H9 (cell line): ENCODE data around the gene HTR5A. TPM values are rescaled to one million over a fixed set of nuclear protein-coding genes. Genes with fewer than 3 reads are reported as not detected.
A peak's percentile ranks its signal among the peaks of the same experiment; 100 is the strongest.
"Not testable (repeated sequence)": the region's sequence is repeated elsewhere in the genome, so short reads cannot be mapped to it uniquely, and the experiment has no call there.

Source experiments
- DNase-seq: peaks from one replicate; pipeline ENCODE4 v3.0.0-alpha.2; 2017
- H2AFZ ChIP-seq: one replicate; pipeline ENCODE4 v1.6.1; 2013; ENCODE audit warnings: mild to moderate bottlenecking, low read length, control low read depth, moderate library complexity
- H2AK5ac ChIP-seq: 2 replicates; pipeline ENCODE4 v1.6.1; 2013; ENCODE audit warnings: low read length, control low read depth, mixed read lengths; ENCODE audit not compliant: insufficient read length
- H2BK120ac ChIP-seq: one replicate; pipeline ENCODE4 v1.6.1; 2013; ENCODE audit warnings: low read depth, mild to moderate bottlenecking, low read length, control low read depth, inconsistent platforms; ENCODE audit not compliant: poor library complexity, severe bottlenecking
- H2BK12ac ChIP-seq: 2 replicates; pipeline ENCODE4 v1.6.1; 2013; ENCODE audit warnings: low read length, control low read depth, mixed read lengths, low read depth; ENCODE audit not compliant: insufficient read length
- H2BK15ac ChIP-seq: 2 replicates; pipeline ENCODE4 v1.6.1; 2013; ENCODE audit warnings: low read depth, low read length, control low read depth
- H2BK20ac ChIP-seq: one replicate; pipeline ENCODE4 v1.6.1; 2013; ENCODE audit warnings: low read depth, mild to moderate bottlenecking, low read length, control low read depth, inconsistent platforms; ENCODE audit not compliant: poor library complexity, severe bottlenecking
- H2BK5ac ChIP-seq: 2 replicates; pipeline ENCODE4 v1.6.1; 2013; ENCODE audit warnings: low read length, control low read depth, mixed read lengths; ENCODE audit not compliant: insufficient read length
- H3K14ac ChIP-seq: 2 replicates; pipeline ENCODE4 v1.6.1; 2013; ENCODE audit warnings: low read length, control low read depth; ENCODE audit not compliant: insufficient read depth
- H3K18ac ChIP-seq: 2 replicates; pipeline ENCODE4 v1.6.1; 2013; ENCODE audit warnings: low read depth, mild to moderate bottlenecking, mixed read lengths, low read length, control low read depth; ENCODE audit not compliant: insufficient read length
- H3K23ac ChIP-seq: 2 replicates; pipeline ENCODE4 v1.6.1; 2013; ENCODE audit warnings: low read length, control low read depth, mixed read lengths, low read depth; ENCODE audit not compliant: insufficient read length
- H3K23me2 ChIP-seq: 2 replicates; pipeline ENCODE4 v1.6.1; 2013; ENCODE audit warnings: low read depth, mild to moderate bottlenecking, mixed read lengths, low read length, control low read depth; ENCODE audit not compliant: insufficient read length, poor library complexity, severe bottlenecking
- H3K27ac ChIP-seq: 2 replicates; pipeline ENCODE4 v1.5.1; 2013; ENCODE audit warnings: low read length, control low read depth, mixed read lengths, low read depth; ENCODE audit not compliant: insufficient read length
- H3K27me3 ChIP-seq: 2 replicates; pipeline ENCODE4 v1.6.1; 2013; ENCODE audit warnings: low read length, control low read depth, inconsistent platforms; ENCODE audit not compliant: insufficient read depth
- H3K4ac ChIP-seq: 2 replicates; pipeline ENCODE4 v1.6.1; 2013; ENCODE audit warnings: low read depth, mild to moderate bottlenecking, control low read depth, inconsistent platforms, low read length, moderate library complexity
- H3K4me1 ChIP-seq: 2 replicates; pipeline ENCODE4 v1.6.1; 2013; ENCODE audit warnings: low read length, control low read depth, inconsistent platforms; ENCODE audit not compliant: insufficient read depth
- H3K4me2 ChIP-seq: 2 replicates; pipeline ENCODE4 v1.6.1; 2013; ENCODE audit warnings: low read length, control low read depth, mixed read lengths; ENCODE audit not compliant: insufficient read length, insufficient read depth
- H3K56ac ChIP-seq: 2 replicates; pipeline ENCODE4 v1.6.1; 2013; ENCODE audit warnings: low read depth, mild to moderate bottlenecking, mixed read lengths, low read length, control low read depth; ENCODE audit not compliant: insufficient read length
- H3K79me1 ChIP-seq: 2 replicates; pipeline ENCODE4 v1.6.1; 2013; ENCODE audit warnings: low read depth, mild to moderate bottlenecking, moderate library complexity, low read length, control low read depth, inconsistent platforms; ENCODE audit not compliant: insufficient read depth, poor library complexity, severe bottlenecking
- H3K79me2 ChIP-seq: 2 replicates; pipeline ENCODE4 v1.6.1; 2013; ENCODE audit warnings: low read length, control low read depth, inconsistent platforms; ENCODE audit not compliant: insufficient read depth
- H3K9ac ChIP-seq: 2 replicates; pipeline ENCODE4 v1.6.1; 2013; ENCODE audit warnings: low read length, control low read depth, mixed read lengths; ENCODE audit not compliant: insufficient read length; ENCODE audit errors: extremely low read depth
- H3K9me3 ChIP-seq: one replicate; pipeline ENCODE4 v1.6.1; 2013; ENCODE audit warnings: low read depth, low read length, inconsistent platforms; ENCODE audit not compliant: control insufficient read depth
- H3T11ph ChIP-seq: one replicate; pipeline ENCODE4 v1.6.1; 2013; ENCODE audit warnings: mild to moderate bottlenecking, low read length, control low read depth, inconsistent platforms
- H4K20me1 ChIP-seq: one replicate; pipeline ENCODE4 v1.6.1; 2013; ENCODE audit not compliant: control insufficient read depth, insufficient read length, insufficient read depth
- H4K5ac ChIP-seq: 2 replicates; pipeline ENCODE4 v1.6.1; 2013; ENCODE audit warnings: low read depth, mild to moderate bottlenecking, mixed read lengths, low read length, control low read depth; ENCODE audit not compliant: insufficient read length
- H4K8ac ChIP-seq: replicated peaks from 2 replicates; pipeline ENCODE4 v1.6.1; 2013; ENCODE audit warnings: low read length, control low read depth, mixed read lengths, low read depth; ENCODE audit not compliant: insufficient read length
- H4K91ac ChIP-seq: 2 replicates; pipeline ENCODE4 v1.6.1; 2013; ENCODE audit warnings: low read depth, mild to moderate bottlenecking, moderate library complexity, mixed read lengths, low read length, control low read depth; ENCODE audit not compliant: insufficient read length
- H3K27ac Mint-ChIP-seq, 3 experiments: 2 replicates in 2 of 3; 3 replicates in 1 of 3; pipeline ENCODE4 v1.8.0; 2020 to 2021; ENCODE audit warnings: mixed read lengths in 3 of 3, mild to moderate bottlenecking in 1 of 3, moderate library complexity in 1 of 3
- H3K27me3 Mint-ChIP-seq: 2 replicates; pipeline ENCODE4 v1.8.0; 2021; ENCODE audit warnings: low read depth, mild to moderate bottlenecking, moderate library complexity, mixed read lengths
- H3K36me3 Mint-ChIP-seq, 3 experiments: 2 replicates in 2 of 3; 3 replicates in 1 of 3; pipeline ENCODE4 v1.8.0; 2020 to 2021; ENCODE audit warnings: low read depth in 3 of 3, mixed read lengths in 3 of 3; ENCODE audit not compliant: insufficient read depth in 1 of 3
- H3K4me1 Mint-ChIP-seq, 2 experiments: 2 replicates each; pipeline ENCODE4 v1.8.0; 2020; ENCODE audit warnings: mixed read lengths in 2 of 2
- H3K4me3 Mint-ChIP-seq, 2 experiments: 2 replicates in 1 of 2; 3 replicates in 1 of 2; pipeline ENCODE4 v1.8.0; 2020 to 2021; ENCODE audit warnings: mild to moderate bottlenecking in 2 of 2, mixed read lengths in 2 of 2, moderate library complexity in 1 of 2
- H3K9me3 Mint-ChIP-seq, 2 experiments: 2 replicates in 1 of 2; 3 replicates in 1 of 2; pipeline ENCODE4 v1.8.0; 2020; ENCODE audit warnings: mild to moderate bottlenecking in 2 of 2, mixed read lengths in 2 of 2, moderate library complexity in 1 of 2
- CTCF ChIP-seq: fragments of 200-600 bp; sonication (generic); conservative IDR thresholded peaks from 3 replicates; pipeline ENCODE4 v1.8.0; 2021; ENCODE audit warnings: antibody characterized with exemption, mild to moderate bottlenecking
- WGBS: extraction: QIAGEN DNeasy Blood & Tissue Kit; methylation state at CpG from one replicate; pipeline ENCODE4 v1.1.7; 2013; ENCODE audit warnings: missing lambda C conversion rate, low lambda C conversion rate, mixed read lengths; ENCODE audit not compliant: insufficient read length; ENCODE audit errors: extremely low coverage; 5-methylcytosine and 5-hydroxymethylcytosine counted together
- total RNA-seq: library from RNA; stranded (reverse); gene quantifications from 2 replicates; pipeline ENCODE4 v1.2.1, GENCODE V29; 2021

Gene HTR5A
- total RNA-seq, 1 experiment from 2014 or later: not detected

- no peak overlapping the region for H2BK5ac ChIP-seq
- Mint-ChIP-seq H3K4me3 (no peak overlapping the region), H3K9me3 (peaks cover 4 to 15% of the 10 kb centered on the region in 2 experiments; a peak in 4 of 5 replicates), H3K4me1 (peaks cover 2 to 3% of the 10 kb centered on the region in 2 experiments; a peak in 1 of 4 replicates), H3K27ac (no peak overlapping the region), H3K27me3 (no peaks in the 10 kb centered on the region), H3K36me3 (peaks cover 0 to 14% (median 0%) of the 10 kb centered on the region in 3 experiments; a peak in 3 of 7 replicates)
- H4K5ac ChIP-seq: no peak overlapping the region
- H4K20me1 ChIP-seq: no peaks in the 10 kb centered on the region
- H3K23me2 ChIP-seq: no peaks in the 10 kb centered on the region
- H3K14ac ChIP-seq: no peak overlapping the region
- H3K79me2 ChIP-seq: no peaks in the 10 kb centered on the region
- no peak overlapping the region for H2BK120ac ChIP-seq
- no peak overlapping the region for H4K91ac ChIP-seq
- no peaks in the 10 kb centered on the region for H3K27me3 ChIP-seq
- H3K9me3 ChIP-seq: no peaks in the 10 kb centered on the region
- no peak overlapping the region for H3K56ac ChIP-seq
- H3T11ph ChIP-seq: no peak overlapping the region
- DNase-seq: no peak
- H3K79me1 ChIP-seq: no peaks in the 10 kb centered on the region
- no peak overlapping the region for H3K4me2 ChIP-seq
- no peak overlapping the region for H2BK12ac ChIP-seq
- H2BK20ac ChIP-seq: no peak overlapping the region
- no peak overlapping the region for H2AFZ ChIP-seq
- no peak overlapping the region for H3K27ac ChIP-seq
- H2AK5ac ChIP-seq: no peak overlapping the region
- H3K4me1 ChIP-seq: no peaks in the 10 kb centered on the region
- no peak overlapping the region for H3K23ac ChIP-seq
- H4K8ac ChIP-seq: no peak overlapping the region
- H3K9ac ChIP-seq: no peak overlapping the region
- H3K4ac ChIP-seq: no peak overlapping the region
- no CpG with 5 or more reads among the region's 6 CpGs for WGBS
- H3K18ac ChIP-seq: no peak overlapping the region
- no peak overlapping the region for H2BK15ac ChIP-seq
- peak; percentile 30; the same call in 1 of the 3 replicates for TF ChIP-seq CTCF
These were observed 37.1 kb upstream of the HTR5A start for GRCh38 chr7:155032978-155033377.

- H3K79me2 ChIP-seq, H3K23ac ChIP-seq, H3K4ac ChIP-seq, H4K91ac ChIP-seq, H2AFZ ChIP-seq, H2BK15ac ChIP-seq, H4K5ac ChIP-seq, H2BK20ac ChIP-seq, H3K27me3 ChIP-seq, DNase-seq, H3K18ac ChIP-seq, H2BK12ac ChIP-seq, H4K20me1 ChIP-seq, H3K79me1 ChIP-seq, H2BK120ac ChIP-seq, H3K4me1 ChIP-seq, H2BK5ac ChIP-seq, H3K27ac ChIP-seq, H3K27ac Mint-ChIP-seq, H3K9ac ChIP-seq, H3K27me3 Mint-ChIP-seq, H3K4me1 Mint-ChIP-seq, H3K23me2 ChIP-seq, H3T11ph ChIP-seq, H3K4me3 Mint-ChIP-seq, H3K56ac ChIP-seq, H3K4me2 ChIP-seq, H3K14ac ChIP-seq, H3K9me3 ChIP-seq, H4K8ac ChIP-seq, H2AK5ac ChIP-seq, H3K36me3 Mint-ChIP-seq: not testable (repeated sequence)
- H3K9me3 Mint-ChIP-seq: peaks cover 0 to 12% of the 10 kb centered on the region in 2 experiments; a peak in 4 of 5 replicates
- WGBS: no CpG with 5 or more reads among the region's 15 CpGs
These were observed 35.6 kb upstream of the HTR5A start for GRCh38 chr7:155034495-155034894.
